NCI-H774 (cell line): ENCODE data around the gene FCHSD2.
A peak's percentile ranks its signal among the peaks of the same experiment; 100 is the strongest.
"Not testable (repeated sequence)": the region's sequence is repeated elsewhere in the genome, so short reads cannot be mapped to it uniquely, and the experiment has no call there.

Experiments
- DNase-seq: peaks from one replicate; lab custom pipeline; 2025; lab: John Stamatoyannopoulos, UW

Gene FCHSD2

GRCh38 chr11:73151416-73151815, 9.3 kb upstream of the FCHSD2 start:
- DNase-seq = no peak

- no peak for DNase-seq
Measured at GRCh38 chr11:73149105-73149504, 7.0 kb upstream of the FCHSD2 start.

GRCh38 chr11:73147771-73148681, 5.9 kb upstream of the FCHSD2 start:
- DNase-seq = no peak

GRCh38 chr11:73145986-73146575, 4.0 kb upstream of the FCHSD2 start:
- DNase-seq = no peak

GRCh38 chr11:73143126-73143838, 1.2 kb upstream of the FCHSD2 start:
- DNase-seq = no peak

- DNase-seq = peak; percentile 26
Measured at GRCh38 chr11:73141309-73142127, 600 bp downstream of the FCHSD2 start.

GRCh38 chr11:73141031-73141308, 1.1 kb downstream of the FCHSD2 start:
- DNase-seq = no peak

- DNase-seq = no peak
Measured at GRCh38 chr11:73140213-73141030, 1.7 kb downstream of the FCHSD2 start.

- no peak for DNase-seq
Measured at GRCh38 chr11:73139476-73140198, 2.5 kb downstream of the FCHSD2 start.

- DNase-seq = no peak
Measured at GRCh38 chr11:73137944-73138274, 4.2 kb downstream of the FCHSD2 start.

- no peak for DNase-seq
Measured at GRCh38 chr11:73137262-73137943, 4.7 kb downstream of the FCHSD2 start.

GRCh38 chr11:73136722-73137121, 5.4 kb downstream of the FCHSD2 start:
- not testable (repeated sequence) for DNase-seq

- no peak for DNase-seq
Measured at GRCh38 chr11:73135346-73136284, 6.5 kb downstream of the FCHSD2 start.

- DNase-seq = not testable (repeated sequence)
Measured at GRCh38 chr11:73132349-73132748, 9.8 kb downstream of the FCHSD2 start.

GRCh38 chr11:73130181-73130580, 11.9 kb downstream of the FCHSD2 start:
- DNase-seq = no peak

- no peak for DNase-seq
Measured at GRCh38 chr11:73129198-73129597, 12.9 kb downstream of the FCHSD2 start.

GRCh38 chr11:73126804-73127480, 15.2 kb downstream of the FCHSD2 start:
- no peak for DNase-seq

- no peak for DNase-seq
Measured at GRCh38 chr11:73124800-73125199, 17.3 kb downstream of the FCHSD2 start.
